CD4-positive, alpha-beta T cell treated with Interleukin-1 beta for 1 hour (primary cell): Measurements from ENCODE around the gene KCNIP1.
A peak's percentile ranks its signal among the peaks of the same experiment; 100 is the strongest.

Source experiments
- DNase-seq, 2 donors: peaks; one replicate each; pipeline ENCODE4 v3.0.0-alpha.2; 2020 to 2022

Gene KCNIP1

GRCh38 chr5:170632266-170632984, 128.6 kb downstream of the KCNIP1 start:
- DNase-seq = no peak

- peak; percentile 31 to 35 for DNase-seq
These were observed 129.1 kb downstream of the KCNIP1 start for GRCh38 chr5:170632985-170633234.

DNA sequence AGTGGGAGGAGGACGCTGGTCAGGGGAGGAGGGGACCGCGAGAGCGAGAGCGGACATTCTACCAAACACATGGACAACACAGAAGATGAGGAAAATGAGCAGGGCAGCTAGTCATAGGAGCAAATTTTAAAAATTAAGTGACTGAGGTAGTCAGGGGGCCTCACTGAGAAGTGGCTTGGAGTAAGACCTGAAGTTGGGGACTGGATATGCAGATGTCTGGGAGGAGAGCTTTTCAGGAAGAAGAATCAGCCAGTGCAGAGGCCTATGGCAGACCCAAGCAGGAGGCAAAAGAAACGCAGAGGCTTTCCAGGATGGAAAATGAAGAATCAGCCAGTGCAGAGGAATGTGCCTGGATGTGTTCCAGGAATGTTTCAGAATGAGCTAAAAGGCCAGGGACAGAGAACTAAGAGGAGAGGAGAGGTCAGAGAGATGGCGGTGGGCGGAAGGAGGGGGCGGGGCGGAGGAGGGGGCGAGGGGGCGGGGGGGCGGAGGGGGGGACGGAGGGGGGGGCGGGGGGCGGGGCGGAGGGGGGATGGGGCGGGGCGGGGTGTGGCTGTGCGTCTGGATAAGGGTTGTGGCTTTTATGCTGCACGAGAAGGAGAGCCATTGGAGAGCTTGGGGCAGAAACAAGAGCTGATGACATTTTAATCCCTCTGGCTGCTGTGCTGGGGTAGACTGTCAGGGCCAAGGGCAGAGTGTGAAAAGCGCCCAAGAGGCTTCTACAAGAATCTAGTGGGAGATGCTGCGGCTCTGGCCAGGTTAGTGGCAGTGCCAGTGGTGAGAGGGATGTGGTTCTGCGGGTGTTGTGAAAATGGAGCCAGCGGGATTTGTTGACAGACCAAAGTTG, 129.6 kb downstream of the KCNIP1 start:
- no peak for DNase-seq

GRCh38 chr5:170634256-170634990, 130.6 kb downstream of the KCNIP1 start:
- no peak for DNase-seq

- DNase-seq = no peak
These were observed 131.9 kb downstream of the KCNIP1 start for GRCh38 chr5:170635706-170636105.

GRCh38 chr5:170636206-170636605, 132.4 kb downstream of the KCNIP1 start:
- DNase-seq = no peak

- DNase-seq = no peak
These were observed 133.1 kb downstream of the KCNIP1 start for GRCh38 chr5:170636801-170637477.

DNA sequence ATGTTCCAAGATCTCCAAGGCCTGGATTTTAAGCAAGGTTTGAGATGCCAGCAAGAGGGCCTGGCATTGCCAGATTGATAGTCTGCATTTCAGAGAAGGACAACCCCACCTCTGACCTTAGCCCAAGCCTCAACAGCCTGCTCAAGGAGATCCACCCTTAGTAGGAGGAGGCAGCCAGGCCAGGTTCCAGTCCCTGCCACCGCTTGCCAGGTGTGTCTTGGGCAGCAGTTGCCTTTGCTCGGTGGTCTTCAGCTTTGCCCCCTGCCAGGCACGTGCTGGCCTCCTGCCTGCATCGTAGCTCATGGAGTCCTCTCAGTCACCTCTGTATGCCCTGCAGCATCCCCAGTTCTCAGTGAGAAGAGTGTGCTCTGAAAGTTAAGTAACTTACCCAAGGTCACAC, 134.2 kb downstream of the KCNIP1 start:
- no peak for DNase-seq

DNA sequence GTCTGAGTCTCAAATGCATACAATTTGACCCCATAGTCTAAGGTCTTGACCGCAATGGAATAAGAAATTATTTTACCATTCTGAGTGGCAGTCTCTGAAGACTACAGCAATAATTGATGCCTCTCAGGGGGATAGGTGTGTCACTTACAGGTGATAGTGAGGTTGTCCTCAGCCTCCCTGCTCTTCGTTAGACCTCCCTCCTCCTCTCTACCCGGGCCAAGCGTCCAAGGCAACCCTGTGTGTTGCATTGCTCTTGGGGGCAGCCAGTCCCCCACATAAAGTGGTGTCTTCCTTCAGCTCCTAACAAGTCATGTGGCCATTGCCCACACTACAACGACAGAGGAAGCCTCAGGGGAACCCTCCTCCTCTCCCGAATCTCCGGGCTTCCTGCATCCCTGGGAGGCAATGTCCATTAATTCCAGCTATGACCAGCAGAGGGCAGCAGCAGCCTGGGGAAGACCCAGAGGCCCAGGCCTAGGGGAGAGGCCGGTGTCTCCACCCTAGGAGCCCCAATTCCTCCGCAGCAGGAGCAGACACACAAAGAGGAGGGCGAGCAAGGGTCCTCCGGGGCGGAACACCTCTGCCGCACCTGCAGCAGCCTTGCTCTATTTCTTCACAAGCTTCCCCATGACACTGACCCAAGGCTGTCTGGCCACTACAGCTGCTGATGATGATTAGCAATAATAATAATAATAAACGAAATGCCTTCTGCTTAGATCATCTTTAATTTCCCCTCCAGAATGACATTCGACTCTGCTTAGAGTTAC, 134.8 kb downstream of the KCNIP1 start:
- peak; percentile 34 to 45 for DNase-seq

- no peak for DNase-seq
These were observed 135.6 kb downstream of the KCNIP1 start for GRCh38 chr5:170639221-170639925.

DNA sequence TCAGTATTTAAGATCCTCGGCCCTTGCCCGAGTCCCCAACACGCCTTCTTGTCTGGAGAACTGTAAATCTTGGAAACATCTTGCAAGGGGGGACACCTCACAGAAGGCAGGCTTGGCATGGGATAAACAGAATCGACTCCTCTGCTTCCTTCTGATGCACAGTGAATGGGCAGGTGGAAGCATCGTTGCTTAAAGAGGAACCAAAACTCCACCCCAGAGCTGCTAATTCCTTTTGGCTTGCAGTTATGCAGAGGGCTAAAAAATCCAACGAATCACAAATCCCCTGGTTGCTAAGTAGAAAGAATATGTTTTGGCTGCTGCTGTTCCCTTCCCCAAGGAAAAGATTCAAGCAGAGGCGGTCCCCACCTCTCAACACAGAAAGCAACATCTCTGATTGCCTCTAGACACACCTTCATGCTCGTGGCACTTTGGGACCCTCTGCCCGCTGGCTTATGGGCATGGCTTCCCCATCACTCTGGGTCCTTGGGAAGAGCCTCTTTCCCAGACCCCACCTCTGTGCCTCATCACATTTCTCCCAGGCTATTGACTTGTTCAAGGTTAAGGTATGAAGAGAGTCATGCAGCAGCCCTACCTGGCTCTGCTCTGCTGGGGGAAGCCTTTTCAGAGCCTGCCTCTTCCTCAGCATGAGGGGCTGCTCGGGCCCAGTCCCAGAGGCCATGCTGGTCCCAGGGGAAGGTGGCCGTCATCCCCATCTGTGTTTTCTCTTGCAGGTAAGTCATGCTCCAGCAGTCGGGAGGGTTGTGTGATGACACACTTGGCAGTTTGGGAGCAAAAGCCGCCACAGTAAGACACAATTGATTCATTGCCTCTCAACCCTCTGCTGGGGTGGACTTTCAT, 137.1 kb downstream of the KCNIP1 start:
- DNase-seq = no peak

GRCh38 chr5:170641589-170642031, 137.8 kb downstream of the KCNIP1 start:
- no peak for DNase-seq

GRCh38 chr5:170642066-170642735, 138.4 kb downstream of the KCNIP1 start:
- DNase-seq = no peak

- DNase-seq = no peak
These were observed 139.1 kb downstream of the KCNIP1 start for GRCh38 chr5:170642776-170643436.

GRCh38 chr5:170643591-170643990, 139.8 kb downstream of the KCNIP1 start:
- DNase-seq = no peak

- no peak for DNase-seq
These were observed 140.7 kb downstream of the KCNIP1 start for GRCh38 chr5:170644501-170644900.

DNA sequence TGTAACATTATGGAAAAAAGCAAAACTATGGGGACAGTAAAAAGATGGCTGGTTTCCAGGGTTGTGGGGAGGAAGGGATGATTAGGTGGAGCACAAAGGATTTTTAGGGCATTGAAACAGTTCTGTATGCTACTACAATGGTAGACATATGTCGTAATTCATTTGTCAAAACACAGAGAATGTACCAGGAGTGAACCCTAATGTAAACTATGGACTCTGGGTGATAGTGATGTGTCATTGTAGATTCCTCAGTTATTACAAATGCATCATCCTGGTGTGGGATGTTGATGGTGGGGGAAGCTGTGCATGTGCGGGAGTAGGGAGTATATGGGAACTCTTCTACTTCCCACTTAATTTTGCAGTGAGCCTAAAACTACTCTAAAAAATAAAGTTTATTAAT, 144.7 kb downstream of the KCNIP1 start:
- no peak for DNase-seq

DNA sequence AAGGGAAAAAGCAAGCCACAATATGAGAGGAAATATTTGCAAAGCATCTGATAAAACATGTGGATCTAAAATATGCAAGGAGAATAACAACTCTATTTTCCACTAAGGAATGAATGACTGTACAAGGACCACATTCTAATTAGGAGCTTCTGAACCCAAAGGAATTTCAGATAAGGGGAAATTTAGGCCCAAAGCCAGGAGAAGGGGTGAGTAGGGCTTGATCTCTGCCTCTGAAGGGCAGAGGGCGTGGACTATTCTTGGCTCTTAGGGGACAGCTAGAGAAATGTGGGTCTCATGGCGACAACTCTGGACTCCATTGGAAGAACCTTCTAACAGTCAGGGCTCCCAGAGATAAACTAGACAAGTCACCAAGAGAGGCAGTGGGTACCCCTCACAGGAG, 147.0 kb downstream of the KCNIP1 start:
- DNase-seq = no peak

GRCh38 chr5:170651604-170652277, 147.9 kb downstream of the KCNIP1 start:
- no peak for DNase-seq
